Prostate gland (tissue), 2 donors: ENCODE results near the gene PCNT.

Experiments used
- POLR2AphosphoS5 ChIP-seq: sonication (generic); formaldehyde crosslinking; IDR thresholded peaks from one replicate; pipeline ENCODE4 v1.6.1; 2017; ENCODE audit warnings: antibody characterized with exemption
- TF ChIP-seq, protein P1 (sequence below), 4 experiments: fragments of 200-600 bp in 2 of 4; fragments of 450-650 bp in 2 of 4; sonication (generic) in 2 of 4; IDR thresholded peaks; 1 replicate in 3 of 4; 2 replicates in 1 of 4; pipeline ENCODE4 v1.5.1; 2016 to 2019; ENCODE audit warnings: antibody characterized with exemption in 4 of 4, mild to moderate bottlenecking in 2 of 4, moderate library complexity in 2 of 4

DNA sequence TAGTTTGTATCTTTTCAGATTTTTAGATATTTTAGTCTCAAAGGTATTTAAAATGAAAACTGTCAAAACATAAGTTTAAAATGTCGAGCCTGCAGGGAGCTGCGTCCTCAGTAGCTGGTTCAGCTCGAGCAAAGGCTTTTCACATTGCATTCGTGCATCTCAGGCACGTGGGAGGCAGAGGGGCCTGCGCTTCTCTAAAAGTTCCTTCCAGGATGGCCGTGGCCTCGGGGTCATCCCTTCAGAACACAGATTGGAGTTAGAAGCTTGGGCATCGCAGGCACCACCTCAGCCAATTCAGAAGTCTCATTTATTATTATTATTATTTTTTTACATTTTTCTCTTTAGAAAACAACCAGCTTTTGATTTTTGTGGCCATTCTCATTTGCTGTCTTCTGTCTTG, 67.8 kb downstream of the PCNT start:
- TF ChIP-seq POLR2AphosphoS5: no peak
- TF ChIP-seq, protein P1, sequence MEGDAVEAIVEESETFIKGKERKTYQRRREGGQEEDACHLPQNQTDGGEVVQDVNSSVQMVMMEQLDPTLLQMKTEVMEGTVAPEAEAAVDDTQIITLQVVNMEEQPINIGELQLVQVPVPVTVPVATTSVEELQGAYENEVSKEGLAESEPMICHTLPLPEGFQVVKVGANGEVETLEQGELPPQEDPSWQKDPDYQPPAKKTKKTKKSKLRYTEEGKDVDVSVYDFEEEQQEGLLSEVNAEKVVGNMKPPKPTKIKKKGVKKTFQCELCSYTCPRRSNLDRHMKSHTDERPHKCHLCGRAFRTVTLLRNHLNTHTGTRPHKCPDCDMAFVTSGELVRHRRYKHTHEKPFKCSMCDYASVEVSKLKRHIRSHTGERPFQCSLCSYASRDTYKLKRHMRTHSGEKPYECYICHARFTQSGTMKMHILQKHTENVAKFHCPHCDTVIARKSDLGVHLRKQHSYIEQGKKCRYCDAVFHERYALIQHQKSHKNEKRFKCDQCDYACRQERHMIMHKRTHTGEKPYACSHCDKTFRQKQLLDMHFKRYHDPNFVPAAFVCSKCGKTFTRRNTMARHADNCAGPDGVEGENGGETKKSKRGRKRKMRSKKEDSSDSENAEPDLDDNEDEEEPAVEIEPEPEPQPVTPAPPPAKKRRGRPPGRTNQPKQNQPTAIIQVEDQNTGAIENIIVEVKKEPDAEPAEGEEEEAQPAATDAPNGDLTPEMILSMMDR (IDR thresholded peaks at IDR 0.05): no peak
